MV-4-11 (cell line): Measurements from ENCODE around the gene NMRK1.

Experiments
- DNase-seq: peaks from one replicate; lab custom pipeline; 2025; lab: John Stamatoyannopoulos, UW

NMRK1 gene

DNA sequence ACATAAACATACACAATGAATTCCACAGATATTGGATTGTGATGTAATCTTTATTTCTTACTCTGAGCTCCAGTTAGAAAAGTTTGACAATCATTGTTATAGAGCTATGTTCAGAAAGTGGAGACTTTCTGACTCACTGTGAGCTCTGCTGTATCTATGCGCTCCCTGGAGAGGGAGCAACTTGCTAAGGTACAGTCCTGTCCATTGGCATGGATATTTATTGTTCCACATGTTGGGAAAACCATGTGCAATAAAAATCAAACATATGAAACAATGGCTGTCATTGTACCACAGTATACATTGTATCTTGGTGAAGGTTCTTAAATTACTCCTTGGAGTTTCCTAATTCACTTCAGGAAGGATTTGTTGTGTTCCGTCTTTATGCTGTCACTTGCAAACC, 26.8 kb downstream of the NMRK1 start:
- DNase-seq = no peak

GRCh38 chr9:75054368-75055001, 33.5 kb downstream of the NMRK1 start:
- no peak for DNase-seq

DNA sequence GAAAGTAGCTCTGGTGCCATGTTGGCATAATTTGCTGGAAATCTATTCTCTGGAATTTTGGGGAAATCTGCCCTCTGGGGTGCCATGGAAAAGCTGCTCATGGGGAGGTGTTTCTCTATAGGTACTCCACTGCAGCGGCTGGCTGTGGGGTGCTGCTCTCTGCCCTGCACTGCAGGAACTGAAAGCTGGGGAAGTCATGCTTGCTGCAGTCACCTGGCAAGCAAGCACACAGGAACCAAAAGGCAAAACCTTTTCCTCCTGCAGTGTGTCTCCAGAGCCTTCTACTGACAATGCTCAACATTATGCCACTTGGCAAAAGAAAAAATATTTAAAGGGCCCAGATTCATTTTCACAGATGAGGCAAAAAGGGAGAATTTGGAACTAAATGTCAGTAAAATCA, 34.1 kb downstream of the NMRK1 start:
- no peak for DNase-seq

GRCh38 chr9:75051285-75051684, 36.7 kb downstream of the NMRK1 start:
- no peak for DNase-seq

DNA sequence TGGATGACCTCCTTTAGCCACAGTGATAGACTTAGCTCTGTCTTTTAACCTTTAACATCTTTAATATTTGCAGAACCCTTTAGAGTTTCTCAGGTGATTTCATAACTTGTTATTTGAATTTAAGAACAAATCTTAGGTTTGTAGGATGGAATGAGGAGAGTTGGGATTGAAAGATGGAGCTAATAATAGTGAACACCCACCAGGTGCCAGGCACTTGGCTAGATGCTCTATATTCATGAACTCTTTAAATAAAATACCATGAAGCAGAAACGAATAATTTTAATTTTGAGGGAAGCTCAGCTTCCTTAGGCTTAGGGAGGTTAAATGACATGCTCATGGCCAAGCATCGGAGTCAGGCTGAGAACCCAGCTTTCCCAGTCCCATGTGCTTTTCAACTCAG, 40.4 kb downstream of the NMRK1 start:
- no peak for DNase-seq

GRCh38 chr9:75046725-75047345, 41.1 kb downstream of the NMRK1 start:
- DNase-seq = no peak

DNA sequence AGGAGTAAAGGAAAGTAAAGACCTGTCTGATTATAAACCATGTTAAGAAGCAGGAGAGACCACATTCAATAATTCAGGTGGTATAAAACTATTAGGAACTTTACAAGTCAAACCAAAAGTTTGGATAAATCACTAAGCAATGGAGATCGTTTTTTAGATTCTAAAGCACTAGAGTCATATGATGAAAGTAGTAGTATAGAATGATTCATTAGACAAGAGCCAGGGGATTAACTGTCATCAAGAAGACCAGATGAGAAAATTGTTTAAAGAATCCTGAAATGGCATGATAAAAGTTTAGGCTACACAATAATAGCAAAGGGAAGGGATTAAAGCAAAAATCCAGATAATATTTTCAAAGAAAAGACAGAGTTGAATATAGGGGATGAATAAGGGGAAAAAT, 46.9 kb downstream of the NMRK1 start:
- no peak for DNase-seq

DNA sequence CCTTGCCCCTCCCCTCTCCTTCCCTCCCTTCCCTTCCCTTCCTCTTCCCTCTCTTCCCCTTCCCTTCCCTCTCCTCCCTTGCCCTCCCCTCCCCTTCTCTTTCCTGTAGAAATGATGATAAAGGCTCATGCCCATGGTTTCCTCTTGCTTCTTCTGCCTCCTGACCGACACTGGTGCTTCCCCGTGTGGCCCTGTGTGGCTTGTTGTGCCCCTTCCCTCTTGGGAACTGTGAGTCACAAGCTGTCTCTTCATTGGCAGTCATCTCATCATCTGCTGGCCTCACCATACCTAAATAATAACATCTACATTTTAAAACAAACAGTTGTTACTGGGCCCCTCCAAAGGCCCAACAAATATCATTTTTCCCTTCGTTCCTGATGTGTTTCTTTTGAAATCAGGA, 48.2 kb downstream of the NMRK1 start:
- no peak for DNase-seq

DNA sequence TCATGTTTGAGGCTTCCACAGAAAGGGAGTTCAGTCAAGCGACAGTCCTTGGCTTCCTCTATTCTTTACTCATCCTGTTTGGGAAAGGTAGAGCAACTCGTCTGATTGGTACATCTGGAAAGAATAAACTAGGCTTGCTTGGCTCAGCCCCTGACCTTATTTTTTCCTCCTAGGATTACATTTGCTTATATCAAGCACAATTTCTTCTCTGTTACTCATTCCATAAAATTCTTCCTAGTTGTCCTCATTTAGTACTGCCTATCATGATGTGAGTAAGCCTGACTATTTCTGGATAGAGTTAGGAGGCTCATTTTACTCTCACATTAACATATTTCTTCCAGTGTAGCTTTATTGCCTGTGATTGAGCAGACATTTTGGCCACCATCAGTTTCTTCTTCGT, 48.9 kb downstream of the NMRK1 start:
- no peak for DNase-seq

DNA sequence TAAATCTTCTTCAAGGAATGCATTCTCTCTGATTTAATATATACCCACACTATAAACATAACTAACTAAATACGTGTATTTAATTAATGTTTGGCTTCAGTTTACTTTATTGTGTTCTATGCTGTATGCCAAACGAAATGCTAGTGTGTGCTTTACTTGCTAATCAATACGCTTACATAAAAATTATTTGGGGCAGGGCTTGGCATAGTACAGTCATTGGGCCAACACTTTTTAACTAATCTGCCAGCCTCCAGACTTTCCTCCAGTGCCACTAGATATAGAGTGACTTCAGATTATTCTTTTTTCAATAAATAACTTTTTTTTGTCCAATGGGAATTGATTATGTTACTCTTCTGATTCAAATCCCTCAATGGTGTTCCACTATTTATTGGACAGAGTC, 51.2 kb downstream of the NMRK1 start:
- no peak for DNase-seq

- DNase-seq = no peak
These were observed 54.0 kb downstream of the NMRK1 start for GRCh38 chr9:75033791-75034473.

- peak; percentile 55 for DNase-seq
These were observed 60.5 kb downstream of the NMRK1 start for GRCh38 chr9:75027187-75028107.

DNA sequence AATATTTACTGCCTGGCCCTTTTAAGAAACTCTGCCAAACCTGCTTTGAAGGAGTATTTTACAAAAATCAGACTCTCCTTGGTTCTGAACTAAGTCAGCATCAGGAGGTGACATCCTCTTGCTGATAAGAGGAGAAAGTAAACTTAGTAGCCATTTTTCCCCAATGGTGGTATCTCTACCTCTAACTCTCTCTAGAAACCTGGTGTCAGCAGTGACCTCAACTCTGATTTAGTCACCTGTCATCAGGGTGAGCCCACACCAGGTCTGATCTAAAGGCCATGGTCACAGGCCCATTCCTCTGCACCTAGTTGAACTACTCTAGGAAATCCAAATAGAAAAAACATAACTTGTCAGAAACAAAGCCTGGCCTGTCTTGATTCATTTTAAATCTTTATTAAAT, 64.1 kb downstream of the NMRK1 start:
- DNase-seq = no peak

DNA sequence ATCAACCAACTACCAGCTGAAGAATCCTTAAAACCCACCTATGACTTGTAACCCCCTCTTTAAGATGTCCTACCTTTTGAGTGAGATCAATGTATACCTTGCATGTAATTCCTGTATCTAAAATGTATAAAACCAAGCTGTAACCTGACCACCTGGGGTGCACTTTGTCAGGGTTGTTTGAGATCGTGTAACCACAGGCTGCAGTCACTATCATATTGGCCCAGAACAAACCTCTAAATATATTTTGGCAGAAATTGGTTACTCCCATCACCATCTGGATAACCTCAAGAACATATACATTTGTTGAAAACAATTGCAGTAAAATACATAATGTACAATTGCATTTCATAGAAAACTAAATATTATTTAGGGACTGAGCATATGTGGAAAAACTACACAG, 68.3 kb downstream of the NMRK1 start:
- DNase-seq = no peak

GRCh38 chr9:75019022-75019421, 68.9 kb downstream of the NMRK1 start:
- no peak for DNase-seq

GRCh38 chr9:75017378-75017777, 70.6 kb downstream of the NMRK1 start:
- no peak for DNase-seq

DNA sequence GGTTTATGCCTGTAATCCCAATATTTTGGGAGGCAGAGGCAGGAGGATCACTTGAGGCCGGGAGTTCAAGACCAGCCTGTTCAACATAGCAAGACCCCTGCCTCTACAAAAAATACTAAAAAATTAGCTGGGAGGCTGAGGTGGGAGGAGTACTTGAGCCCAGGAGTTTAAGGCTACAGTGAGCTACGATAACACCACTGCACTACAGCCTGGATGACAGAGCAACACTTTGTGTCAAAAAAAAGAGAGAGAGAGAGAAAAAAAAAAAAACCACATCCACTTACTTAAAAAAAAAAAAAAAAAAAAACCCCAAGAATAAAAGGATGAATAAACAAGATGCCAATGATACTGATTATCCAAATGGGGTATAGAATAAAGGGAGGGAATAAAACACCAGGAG, 74.2 kb downstream of the NMRK1 start:
- DNase-seq = no peak
